Bone marrow (tissue), 2 donors: ENCODE results near the gene DEAF1.

Experiments used
- DNase-seq, 2 donors: peaks; one replicate each; lab custom pipeline; 2025; lab: John Stamatoyannopoulos, UW

Gene DEAF1

DNA sequence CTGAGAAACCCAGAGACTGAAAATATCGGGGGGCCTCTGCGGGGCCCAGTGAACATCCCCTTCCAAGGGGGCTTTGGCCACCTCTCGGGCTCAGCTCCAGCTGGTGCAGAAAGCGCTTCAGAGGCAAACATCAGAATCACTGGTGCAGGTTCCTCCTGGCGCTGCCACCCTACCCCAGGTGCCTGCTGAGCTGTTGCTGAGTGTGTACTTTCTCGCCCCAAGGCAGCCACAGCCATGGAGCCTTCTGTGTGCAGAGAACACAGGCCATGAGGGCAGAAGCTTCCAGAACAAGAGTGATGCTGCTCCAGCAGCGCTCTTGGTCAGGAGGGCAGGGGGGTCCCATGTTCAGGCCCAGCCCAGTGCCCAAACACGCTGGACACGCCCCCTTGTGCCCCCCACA is 51.7 kb downstream of the DEAF1 start:
- DNase-seq: no peak

DNA sequence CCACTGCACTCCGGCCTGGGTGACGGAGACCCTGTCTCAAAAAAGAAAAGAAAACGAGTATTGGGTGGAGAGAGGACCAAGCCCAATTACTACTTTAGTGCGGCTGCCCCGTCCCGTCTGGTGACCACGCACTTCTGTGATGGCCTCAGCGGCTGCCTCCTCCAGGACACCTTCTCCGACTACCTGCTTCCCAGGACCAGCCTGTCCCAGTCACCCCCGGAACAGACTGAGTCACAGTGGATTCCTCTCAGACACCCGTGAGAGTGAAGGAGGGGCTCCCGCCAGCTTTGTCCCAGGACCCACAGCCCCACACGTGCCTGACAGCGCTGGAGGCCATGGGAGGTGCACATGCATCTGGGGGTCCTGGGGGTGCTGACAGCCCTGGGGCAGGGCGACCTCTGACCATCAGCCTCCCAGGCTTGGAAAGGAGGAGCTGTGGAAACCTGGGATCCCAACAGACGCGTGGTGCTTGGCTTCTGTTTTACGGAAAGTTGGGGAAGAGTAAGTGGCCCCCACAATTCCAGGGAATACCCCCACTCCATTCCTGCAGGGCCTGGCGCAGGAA is 53.1 kb downstream of the DEAF1 start:
- DNase-seq: no peak

DNA sequence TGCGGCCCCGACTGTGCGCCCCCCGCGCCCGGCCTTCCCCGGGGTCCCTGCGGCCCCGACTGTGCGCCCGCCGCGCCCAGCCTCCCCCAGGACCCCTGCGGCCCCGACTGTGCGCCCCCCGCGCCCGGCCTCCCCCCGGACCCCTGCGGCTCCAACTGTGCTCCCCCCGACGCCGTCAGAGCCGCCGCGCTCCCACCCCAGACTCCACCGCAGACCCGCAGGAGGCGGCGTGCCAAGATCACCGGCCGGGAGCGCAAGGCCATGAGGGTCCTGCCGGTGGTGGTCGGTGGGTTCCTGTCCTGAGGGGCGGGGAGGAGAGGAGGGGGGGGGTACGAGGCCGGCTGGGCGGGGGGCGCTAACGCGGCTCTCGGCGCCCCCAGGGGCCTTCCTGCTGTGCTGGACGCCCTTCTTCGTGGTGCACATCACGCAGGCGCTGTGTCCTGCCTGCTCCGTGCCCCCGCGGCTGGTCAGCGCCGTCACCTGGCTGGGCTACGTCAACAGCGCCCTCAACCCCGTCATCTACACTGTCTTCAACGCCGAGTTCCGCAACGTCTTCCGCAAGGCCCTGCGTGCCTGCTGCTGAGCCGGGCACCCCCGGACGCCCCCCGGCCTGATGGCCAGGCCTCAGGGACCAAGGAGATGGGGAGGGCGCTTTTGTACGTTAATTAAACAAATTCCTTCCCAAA is 54.9 kb downstream of the DEAF1 start:
- no peak for DNase-seq

DNA sequence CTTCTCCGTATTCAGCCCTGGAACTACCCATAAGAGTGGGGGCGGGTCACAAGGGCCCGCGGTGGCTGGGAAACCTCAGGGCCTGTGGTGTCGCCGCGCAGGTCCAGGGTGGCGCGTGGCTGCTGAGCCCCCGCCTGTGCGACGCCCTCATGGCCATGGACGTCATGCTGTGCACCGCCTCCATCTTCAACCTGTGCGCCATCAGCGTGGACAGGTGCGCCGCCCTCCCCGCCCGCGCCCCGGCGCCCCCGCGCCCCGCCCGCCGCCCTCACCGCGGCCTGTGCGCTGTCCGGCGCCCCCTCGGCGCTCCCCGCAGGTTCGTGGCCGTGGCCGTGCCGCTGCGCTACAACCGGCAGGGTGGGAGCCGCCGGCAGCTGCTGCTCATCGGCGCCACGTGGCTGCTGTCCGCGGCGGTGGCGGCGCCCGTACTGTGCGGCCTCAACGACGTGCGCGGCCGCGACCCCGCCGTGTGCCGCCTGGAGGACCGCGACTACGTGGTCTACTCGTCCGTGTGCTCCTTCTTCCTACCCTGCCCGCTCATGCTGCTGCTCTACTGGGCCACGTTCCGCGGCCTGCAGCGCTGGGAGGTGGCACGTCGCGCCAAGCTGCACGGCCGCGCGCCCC is 55.6 kb downstream of the DEAF1 start:
- no peak for DNase-seq

DNA sequence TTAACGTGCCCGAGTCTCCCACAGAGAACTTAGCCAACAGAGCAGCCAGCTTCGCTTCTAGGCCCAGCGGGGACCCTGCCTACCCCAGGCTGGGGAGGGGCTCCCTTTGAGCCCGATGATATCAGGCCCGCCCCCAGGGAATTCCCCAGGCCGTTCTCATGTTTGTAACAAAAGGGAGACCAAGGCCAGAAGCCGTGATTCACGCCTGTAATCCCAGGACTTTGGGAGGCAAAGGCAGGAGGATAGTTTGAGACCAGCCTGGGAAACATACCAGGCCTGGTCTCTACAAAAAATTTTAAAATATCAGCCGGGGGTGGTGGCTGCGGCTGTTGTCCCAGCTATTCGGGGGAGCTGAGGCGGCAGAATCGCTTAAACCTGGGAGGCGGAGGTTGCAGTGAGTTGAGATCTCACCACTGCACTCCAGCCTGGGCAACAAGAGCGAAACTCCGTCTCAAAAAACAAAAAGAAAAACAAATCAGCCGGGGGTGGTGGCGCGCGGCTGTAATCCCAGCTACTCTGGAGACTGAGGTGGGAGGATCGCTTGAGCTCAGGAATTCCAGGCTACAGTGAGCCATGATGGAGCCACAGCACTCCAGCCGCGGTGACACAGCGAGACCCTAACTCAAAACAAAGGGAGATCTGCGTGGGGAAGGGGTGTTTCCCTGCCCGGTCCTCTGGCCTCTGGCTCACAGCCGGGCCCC is 56.2 kb downstream of the DEAF1 start:
- DNase-seq: no peak

DNA sequence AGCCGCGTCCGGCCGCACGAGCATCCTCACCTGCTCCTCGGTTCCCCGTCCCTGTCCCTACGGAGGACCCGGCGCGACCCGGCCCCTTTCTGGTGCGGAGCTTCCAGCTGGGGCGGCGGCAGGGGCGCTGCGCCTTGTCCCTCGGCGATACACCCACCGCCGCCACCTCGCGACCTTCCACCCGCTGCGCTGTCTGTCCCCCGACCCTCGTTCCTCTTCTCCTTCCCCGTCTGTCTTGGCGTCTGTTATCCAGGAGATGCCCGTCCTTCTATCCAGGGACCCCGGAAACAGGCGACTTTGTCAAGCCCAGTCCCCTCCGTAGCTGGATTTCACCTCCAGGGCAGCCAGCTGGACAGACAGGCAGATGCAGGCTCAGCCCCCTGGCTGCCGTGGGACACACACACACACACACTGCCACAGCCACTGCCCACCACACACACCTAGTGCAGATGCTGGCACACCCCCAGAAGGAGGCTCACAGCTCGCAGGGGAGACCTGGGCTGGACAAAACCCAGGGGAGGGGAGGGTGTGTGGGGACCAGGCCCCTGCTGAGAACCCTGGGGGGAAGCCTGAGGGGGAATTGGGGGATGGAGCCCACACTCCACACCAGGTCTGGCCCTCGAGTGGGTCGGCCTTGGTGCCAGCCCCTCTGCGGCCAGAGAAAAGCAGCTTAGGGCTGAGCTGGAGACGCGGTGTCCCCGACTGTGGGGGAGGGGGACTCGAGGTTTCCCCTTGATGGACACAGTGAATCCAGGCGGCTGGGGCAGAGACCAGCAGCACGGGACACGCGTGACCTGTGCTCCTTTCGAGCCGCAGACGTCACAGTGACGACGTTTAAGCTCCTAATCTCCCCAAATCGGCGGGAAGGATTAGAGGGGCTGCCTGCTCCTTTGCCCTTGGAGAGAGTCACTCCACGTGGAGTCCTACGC is 57.2 kb downstream of the DEAF1 start:
- no peak for DNase-seq

DNA sequence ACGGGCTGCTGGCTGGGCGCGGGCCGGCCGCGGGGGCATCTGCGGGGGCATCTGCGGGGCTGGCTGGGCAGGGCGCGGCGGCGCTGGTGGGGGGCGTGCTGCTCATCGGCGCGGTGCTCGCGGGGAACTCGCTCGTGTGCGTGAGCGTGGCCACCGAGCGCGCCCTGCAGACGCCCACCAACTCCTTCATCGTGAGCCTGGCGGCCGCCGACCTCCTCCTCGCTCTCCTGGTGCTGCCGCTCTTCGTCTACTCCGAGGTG is 57.8 kb downstream of the DEAF1 start:
- no peak for DNase-seq

DNA sequence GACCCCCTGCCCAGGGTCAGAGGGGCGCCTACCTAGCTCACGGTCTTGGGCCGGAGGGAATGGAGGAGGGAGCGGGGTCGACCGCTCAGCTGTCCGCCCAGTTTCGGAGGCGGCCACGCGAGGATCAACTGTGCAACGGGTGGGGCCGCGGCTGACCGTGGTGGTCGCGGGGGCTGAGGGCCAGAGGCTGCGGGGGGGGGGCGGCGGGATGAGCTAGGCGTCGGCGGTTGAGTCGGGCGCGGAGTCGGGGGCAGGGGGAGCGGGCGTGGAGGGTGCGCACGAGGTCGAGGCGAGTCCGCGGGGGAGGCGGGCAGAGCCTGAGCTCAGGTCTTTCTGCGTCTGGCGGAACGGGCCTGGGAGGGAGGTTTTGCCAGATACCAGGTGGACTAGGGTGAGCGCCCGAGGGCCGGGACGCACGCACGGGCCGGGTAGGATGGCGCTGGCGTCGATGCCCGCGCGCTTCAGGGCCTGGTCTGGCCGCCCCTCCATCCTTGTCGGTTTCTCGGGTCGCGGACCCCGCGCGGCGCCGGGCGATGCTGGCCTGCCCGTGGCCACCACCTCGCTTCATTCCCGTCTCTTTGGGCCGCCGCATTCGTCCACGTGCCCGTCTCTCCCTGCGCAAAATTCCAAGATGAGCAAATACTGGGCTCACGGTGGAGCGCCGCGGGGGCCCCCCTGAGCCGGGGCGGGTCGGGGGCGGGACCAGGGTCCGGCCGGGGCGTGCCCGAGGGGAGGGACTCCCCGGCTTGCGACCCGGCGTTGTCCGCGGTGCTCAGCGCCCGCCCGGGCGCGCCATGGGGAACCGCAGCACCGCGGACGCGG is 58.3 kb downstream of the DEAF1 start, which contains the start of gene DRD4:
DRD4 (plus strand) TSS at position 759 of the 822 bp plus-strand sequence; CDS start at position 795, 36 bp downstream.
- DNase-seq: no peak

DNA sequence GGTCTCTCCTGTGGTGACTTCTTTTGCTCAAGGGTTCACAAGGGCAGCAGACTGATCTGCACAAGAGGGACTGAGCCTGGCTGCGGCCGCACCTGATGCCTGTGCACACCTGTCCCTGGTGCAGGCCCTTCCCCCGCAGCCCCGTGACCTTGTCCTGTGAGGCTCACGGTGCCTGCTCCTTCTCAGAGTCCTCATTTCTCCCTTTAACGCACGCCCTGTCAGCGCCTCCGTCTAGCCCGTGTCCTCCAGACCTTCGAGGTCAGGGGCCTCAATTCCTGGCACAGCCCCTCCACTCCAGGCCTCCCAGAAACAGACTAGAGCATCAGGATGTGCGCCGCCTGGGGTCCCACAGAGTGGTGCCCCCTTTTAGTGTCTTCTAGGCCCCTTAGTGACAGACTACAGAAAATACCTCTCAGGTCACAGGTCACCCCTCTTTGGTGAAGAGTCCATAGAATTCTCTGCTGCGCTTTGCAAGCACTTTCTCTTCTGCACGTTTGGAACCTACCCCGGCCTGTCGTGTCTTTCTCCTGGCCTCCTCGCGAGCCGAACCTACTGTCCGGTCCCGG is 59.0 kb downstream of the DEAF1 start:
- no peak for DNase-seq

DNA sequence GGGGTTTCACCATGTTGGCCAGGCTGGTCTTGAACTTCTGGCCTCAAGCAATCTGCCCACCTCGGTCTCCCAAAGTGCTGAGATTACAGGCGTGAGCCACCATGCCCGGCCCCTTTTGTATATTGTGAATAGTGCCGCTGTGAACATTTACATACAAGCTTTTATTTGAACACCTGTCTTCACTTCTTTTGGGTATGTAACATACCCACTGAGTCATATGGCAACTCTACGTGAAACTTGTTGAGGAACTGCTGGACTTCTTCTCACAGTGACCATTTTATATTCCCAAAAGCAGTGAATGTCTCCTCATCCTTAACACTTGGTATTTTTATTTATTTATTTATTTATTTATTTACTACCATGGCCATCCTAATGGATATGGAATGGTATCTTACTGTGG is 64.2 kb downstream of the DEAF1 start:
- DNase-seq: no peak

DNA sequence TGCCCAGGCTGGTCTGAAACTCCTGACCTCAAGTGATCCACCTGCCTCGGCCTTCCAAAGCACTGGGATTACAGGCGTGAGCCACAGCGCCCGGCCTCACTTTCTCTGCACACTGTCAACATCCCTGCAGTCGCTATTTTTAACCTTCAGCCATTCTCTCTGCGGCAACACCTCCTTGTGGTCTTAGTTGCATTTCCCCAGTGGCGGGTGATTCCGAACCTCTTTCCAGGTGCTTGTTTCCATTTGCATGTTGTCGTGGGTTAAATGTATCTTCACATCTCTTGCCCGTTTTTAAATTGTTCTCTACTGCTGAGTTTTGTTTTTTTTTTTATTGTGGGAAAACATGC is 65.8 kb downstream of the DEAF1 start:
- no peak for DNase-seq

DNA sequence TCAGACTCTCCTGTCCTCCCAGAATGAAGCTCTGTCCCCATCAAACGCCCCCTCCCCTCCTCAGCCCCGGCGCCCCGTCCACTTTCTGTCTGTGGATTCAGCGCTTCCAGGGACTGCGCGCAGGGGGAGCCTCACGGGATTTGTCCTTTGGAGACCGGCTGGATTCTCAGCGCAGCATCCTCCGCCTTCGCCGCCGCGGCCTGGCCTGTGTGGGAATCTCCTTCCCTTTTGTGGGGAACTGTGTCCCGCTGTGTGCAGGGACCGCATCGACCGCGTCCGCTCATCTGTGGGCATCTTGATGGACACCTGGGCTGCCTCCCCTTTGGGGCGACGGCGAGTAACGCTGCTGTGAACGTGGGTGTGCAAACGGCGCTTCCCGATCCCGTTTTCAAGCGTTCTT is 67.0 kb downstream of the DEAF1 start:
- no peak for DNase-seq

DNA sequence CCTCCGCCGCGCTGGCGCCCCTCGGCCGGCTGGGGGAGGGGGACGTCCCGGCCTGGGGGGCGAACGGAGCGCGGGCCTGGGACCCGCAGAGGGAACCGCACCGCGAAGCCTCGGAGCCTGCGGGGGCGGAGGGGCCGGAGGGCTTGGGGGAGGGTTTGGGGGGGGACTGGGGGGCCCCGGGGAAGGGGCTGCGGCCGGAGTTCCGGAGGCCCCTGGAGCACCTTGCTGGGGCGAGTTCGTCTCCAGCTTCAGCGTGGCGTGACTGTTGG is 67.8 kb downstream of the DEAF1 start:
- no peak for DNase-seq

DNA sequence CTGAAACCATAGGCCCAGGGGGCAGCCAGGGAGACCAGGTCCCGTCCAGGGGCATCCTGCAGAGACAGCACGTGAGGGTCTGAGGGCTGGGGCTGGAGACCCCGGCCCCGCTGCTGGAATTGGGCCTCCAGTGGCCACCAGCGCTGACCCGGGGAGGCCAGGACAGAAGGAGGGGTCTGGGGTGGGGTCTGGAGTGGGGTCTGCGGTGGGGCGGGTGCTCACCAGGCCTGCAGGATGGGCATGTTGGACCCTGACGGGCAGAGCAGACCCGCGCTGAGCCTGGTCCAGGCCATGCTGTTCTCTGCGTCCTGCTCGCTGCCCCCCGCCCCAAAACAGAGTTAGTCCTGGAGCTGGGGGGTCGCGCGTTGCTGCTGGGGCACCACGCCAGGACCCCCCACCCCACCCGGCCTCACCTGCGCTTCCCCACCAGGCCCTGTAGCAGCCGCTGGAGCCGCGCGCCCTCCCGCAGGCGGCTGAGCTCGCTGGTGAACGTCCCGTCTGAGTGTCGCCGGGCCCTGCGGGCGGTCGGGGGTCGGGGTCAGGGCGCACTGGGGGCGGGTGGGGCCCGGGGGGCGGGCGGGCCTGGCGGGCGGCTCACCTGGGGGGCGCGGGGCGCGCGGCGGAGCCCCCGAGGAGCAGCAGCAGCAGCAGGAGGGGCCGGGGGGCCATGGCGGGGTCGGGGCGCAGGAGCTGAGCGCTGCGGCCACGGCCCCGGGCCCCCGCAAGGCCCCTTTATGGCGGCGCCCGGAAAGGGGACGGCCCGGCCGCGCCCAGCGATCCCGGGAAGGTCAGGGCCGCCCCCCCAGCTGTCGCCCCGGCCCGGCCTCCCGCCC is 68.3 kb downstream of the DEAF1 start, which contains the start of gene SCT:
SCT (minus strand) TSS at position 707 of the 833 bp plus-strand sequence; CDS start at position 669, 38 bp downstream.
- no peak for DNase-seq

DNA sequence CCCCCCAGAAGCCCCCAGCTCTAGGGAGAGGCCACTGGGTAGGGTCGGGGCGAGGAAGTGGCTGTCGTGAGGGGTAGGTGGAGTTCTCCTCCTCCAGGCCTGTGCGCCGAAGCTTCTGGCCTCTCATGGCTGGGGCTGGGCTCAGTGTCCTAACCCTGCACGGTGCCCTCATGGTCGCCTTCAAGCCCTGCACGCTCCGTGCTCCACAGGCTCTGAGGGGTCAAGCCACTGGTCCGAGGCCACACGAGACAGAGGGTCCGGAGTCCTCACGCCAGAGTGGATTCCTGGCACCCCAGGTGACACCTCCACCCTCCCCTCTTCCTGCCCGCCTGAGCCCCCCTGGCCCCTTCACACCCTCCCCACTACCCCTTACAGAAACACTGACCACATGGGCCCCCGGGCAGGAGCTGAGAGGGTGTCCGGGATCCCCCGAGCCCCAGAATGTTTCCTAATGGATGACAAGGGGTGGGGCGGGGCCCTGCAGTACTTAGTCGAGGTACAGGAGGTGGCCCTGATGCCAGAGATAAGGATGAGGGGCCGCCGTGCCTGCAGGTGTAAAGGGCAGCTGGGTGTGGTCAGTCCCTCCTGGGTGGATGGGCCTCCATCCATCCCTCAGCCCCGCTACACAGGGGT is 69.3 kb downstream of the DEAF1 start:
- DNase-seq: no peak

DNA sequence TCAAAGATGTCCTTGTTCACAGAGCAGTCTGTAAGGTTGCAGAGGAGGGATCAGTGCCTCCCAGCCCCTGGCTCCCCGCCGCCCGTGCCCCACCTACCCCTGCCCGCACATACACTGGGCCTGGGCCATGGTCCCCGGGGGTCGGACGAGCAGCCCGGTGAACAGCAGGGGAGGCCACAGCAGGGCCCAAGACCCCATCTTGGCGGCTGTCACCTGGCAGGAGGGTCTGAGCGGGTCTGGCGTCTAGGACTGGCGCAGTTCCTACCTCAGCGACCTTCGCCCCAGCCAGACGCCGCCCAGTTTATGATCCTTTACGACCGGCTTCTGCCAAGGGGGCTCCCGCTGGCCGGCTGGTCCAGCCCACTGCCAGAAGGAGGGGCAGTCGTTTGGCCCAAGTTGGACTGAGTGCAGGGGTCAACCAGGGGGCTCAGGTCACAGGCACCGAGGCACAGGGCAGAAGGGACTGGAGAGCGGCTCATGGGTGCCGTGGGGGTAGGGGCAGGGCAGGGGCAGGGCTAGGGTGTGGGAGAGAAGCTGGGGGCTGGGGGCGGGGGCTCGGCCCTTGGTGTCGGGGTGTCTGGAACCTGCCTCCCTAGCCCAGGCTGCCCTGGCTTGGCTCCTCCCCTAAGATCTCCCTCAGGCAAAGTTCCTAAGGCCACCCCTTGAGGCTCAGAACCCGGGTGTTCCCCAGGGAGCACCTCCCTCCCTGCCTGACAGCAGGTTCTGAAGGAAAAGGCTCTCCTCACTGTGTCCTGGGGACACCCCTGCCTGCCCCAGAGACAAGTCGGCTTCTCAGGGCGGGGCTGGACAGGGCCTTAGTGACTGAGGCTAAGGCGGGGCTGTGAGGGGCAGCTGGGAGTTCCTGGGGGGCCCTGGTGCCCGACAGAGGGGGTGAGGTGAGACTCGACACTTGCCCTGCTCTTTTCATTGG is 70.1 kb downstream of the DEAF1 start, which contains the start of gene CDHR5:
CDHR5 (minus strand) TSS at position 251 of the 931 bp plus-strand sequence; CDS start at position 198, 53 bp downstream.
- no peak for DNase-seq

DNA sequence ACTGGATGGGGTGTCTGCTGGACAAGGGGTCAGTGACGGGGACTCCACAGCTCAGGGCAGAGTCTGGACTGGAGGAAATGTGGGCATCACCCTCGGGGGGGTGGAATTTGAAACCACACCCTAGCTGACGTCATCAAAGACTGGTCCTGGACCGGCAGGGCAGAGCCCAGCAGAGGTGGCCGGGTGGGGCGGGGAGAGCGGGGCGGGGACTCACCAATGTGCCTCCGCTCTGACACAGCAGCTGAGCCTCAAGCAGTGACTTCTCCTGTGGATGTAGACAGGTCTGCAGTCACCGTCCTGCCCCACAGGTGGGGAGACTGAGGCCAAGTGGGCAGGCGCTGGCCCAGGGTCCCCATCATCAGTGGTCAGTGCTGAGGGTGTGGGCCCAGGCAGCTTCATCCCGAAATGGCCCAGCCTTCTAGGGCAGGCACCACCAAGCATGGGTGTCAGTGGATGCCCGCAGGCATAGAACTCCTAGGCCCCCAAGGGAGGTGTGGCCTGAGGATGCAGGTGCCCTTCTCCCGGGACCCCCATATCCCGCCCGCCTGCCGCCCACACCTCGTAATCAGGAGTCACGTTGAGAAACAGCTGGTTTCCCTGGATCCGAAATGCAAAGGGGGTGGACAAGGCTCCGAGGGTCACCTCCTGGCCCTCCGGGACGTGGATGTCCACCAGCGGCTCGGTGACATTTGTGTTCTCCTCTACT is 70.9 kb downstream of the DEAF1 start:
- DNase-seq: no peak

DNA sequence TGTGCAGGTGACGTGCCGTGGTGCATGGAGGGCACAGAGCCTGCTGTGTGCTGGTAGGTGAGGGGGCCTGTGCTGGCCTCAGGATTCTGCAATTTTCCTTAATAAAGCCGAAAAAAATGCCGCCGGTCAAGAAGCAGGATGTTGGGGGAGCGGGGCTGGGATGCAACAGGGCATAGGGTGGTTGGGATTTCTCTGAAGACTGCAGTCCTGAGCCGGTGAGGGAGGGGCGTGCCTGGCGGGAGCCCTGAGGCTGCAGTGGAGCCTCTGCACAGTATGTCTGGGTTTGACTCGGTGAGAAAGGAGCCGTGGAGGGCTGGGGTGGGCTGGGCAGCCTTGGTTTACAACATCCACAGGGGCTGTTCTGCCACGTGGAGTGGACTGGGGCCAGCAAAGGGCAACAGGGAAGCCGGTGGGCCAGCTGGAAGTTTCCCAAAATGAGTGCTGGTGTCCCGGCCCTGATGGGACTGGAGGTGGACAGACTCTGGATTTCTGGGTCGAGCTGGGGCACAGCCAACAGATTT is 71.6 kb downstream of the DEAF1 start:
- DNase-seq: no peak
